Choroid plexus epithelial cell (primary cell): ENCODE results near the gene RARB.

Experiments used
- DNase-seq: peaks from one replicate; pipeline ENCODE4 v3.0.0-alpha.2; 2010; ENCODE audit warnings: low read depth
- H3K4me3 ChIP-seq: 2 replicates; pipeline ENCODE4 v1.5.1; 2011; ENCODE audit warnings: low read depth, mild to moderate bottlenecking, control low read depth, low read length, moderate library complexity
- CTCF ChIP-seq: conservative IDR thresholded peaks from 2 replicates; pipeline ENCODE4 v1.5.1; 2011; ENCODE audit warnings: low read depth, mild to moderate bottlenecking, control low read depth, inconsistent platforms, low read length, moderate library complexity

The RARB gene

GRCh38 chr3:25444273-25444672 lies 16.2 kb downstream of the RARB start:
- no peak for TF ChIP-seq CTCF
- no peak for DNase-seq
- no peak overlapping the region for H3K4me3 ChIP-seq

GRCh38 chr3:25445731-25446130 lies 17.7 kb downstream of the RARB start:
- H3K4me3 ChIP-seq, result no peak overlapping the region
- DNase-seq, result no peak
- TF ChIP-seq CTCF, result no peak

GRCh38 chr3:25447285-25447684 lies 19.2 kb downstream of the RARB start:
- no peak overlapping the region for H3K4me3 ChIP-seq
- TF ChIP-seq CTCF, result no peak
- no peak for DNase-seq

- no peak for DNase-seq
- no peak for TF ChIP-seq CTCF
- H3K4me3 ChIP-seq, result no peak overlapping the region
These were observed 19.9 kb downstream of the RARB start for GRCh38 chr3:25447925-25448324.

- no peak overlapping the region for H3K4me3 ChIP-seq
- peak; percentile 97 for DNase-seq
- no peak for TF ChIP-seq CTCF
These were observed 21.0 kb downstream of the RARB start for GRCh38 chr3:25448750-25449692.

- no peak for TF ChIP-seq CTCF
- no peak for DNase-seq
- H3K4me3 ChIP-seq, result no peak overlapping the region
These were observed 21.8 kb downstream of the RARB start for GRCh38 chr3:25449857-25450256.

GRCh38 chr3:25452192-25452591 lies 24.1 kb downstream of the RARB start:
- DNase-seq, result no peak
- TF ChIP-seq CTCF, result no peak
- no peak overlapping the region for H3K4me3 ChIP-seq
